K562 (cell line): Measurements from ENCODE around the gene LIF. TPM values are rescaled to one million over a fixed set of nuclear protein-coding genes. Genes with fewer than 3 reads are reported as not detected.

ENCODE experiments used
- ARNT ChIP-seq, 2 experiments: fragments of 450-650 bp; IDR thresholded peaks; 2 replicates each; pipeline ENCODE4 v1.6.1; 2016; ENCODE audit warnings: mild to moderate bottlenecking in 1 of 2
- SMC3 ChIP-seq: conservative IDR thresholded peaks from 2 replicates; pipeline ENCODE4 v1.6.1; 2011; ENCODE audit warnings: low read depth, low read length, improper control_type of control experiment; ENCODE audit not compliant: insufficient read depth
- ZBTB7A ChIP-seq: IDR thresholded peaks from 2 replicates; pipeline ENCODE4 v1.6.1; 2011; ENCODE audit warnings: low read depth, mild to moderate bottlenecking, low read length, moderate library complexity, borderline replicate concordance; ENCODE audit not compliant: control insufficient read depth
- ZNF699 ChIP-seq: fragments of 250-450 bp; sonication (Bioruptor Pico); IDR thresholded peaks from 2 replicates; pipeline ENCODE4 v1.8.0; 2021; ENCODE audit warnings: mild to moderate bottlenecking, moderate library complexity; ENCODE audit not compliant: insufficient replicate concordance
- polyA plus RNA-seq, 8 experiments: library from polyadenylated mRNA; depleted of rRNA in 4 of 8; stranded (reverse) in 5 of 8; unstranded in 3 of 8; fragments of >200 nt; fragmentation: Nextera tagmentation in 2 of 8; fragmentation: Illumina TruSeq in 1 of 8; extraction: Ambion mirVana in 2 of 8; extraction: Trizol in 1 of 8; gene quantifications; 2 replicates each; pipeline versions ENCODE4 v1.2.1 to v1.2.3, GENCODE V29; 2011 to 2014; ENCODE audit warnings: inconsistent platforms in 1 of 8, missing spikeins in 1 of 8
- total RNA-seq, 7 experiments: library from RNA; depleted of rRNA in 6 of 7; stranded (reverse); fragments of >200 nt in 6 of 7; fragmentation: Illumina TruSeq in 2 of 7; extraction: Trizol in 2 of 7; gene quantifications; 2 replicates each; pipeline versions ENCODE4 v1.2.1 to v1.2.3, GENCODE V29; 2011 to 2021; ENCODE audit warnings: low replicate concordance in 1 of 7
- TF ChIP-seq, protein P1 (sequence below), 3 experiments: IDR thresholded peaks in 2 of 3; conservative IDR thresholded peaks in 1 of 3; 2 replicates each; pipeline ENCODE4 v1.5.1; 2011 to 2012; ENCODE audit warnings: low read length in 3 of 3, mild to moderate bottlenecking in 3 of 3, control low read depth in 2 of 3, improper control_type of control experiment in 1 of 3, inconsistent platforms in 1 of 3, low read depth in 1 of 3, mixed read lengths in 1 of 3, moderate library complexity in 1 of 3; ENCODE audit not compliant: insufficient read depth in 2 of 3
- TF ChIP-seq, protein P2 (sequence below): sonication (generic); formaldehyde crosslinking; IDR thresholded peaks from 2 replicates; pipeline ENCODE4 v1.8.1; 2023; ENCODE audit warnings: mild to moderate bottlenecking, missing genetic modification reagents
- TF ChIP-seq, protein P3 (sequence below): IDR thresholded peaks from 2 replicates; pipeline ENCODE4 v1.6.1; 2011; ENCODE audit warnings: borderline replicate concordance, low read depth, mild to moderate bottlenecking, moderate library complexity, low read length; ENCODE audit not compliant: insufficient read depth, poor library complexity, severe bottlenecking
- TF ChIP-seq, protein P4 (sequence below), 2 experiments: IDR thresholded peaks; 2 replicates each; pipeline ENCODE4 v1.6.1; 2011; ENCODE audit warnings: borderline replicate concordance in 1 of 2, control low read depth in 1 of 2, low read depth in 1 of 2, low read length in 1 of 2, mild to moderate bottlenecking in 1 of 2, mixed read lengths in 1 of 2, moderate library complexity in 1 of 2; ENCODE audit not compliant: insufficient read depth in 1 of 2, insufficient read length in 1 of 2, poor library complexity in 1 of 2, severe bottlenecking in 1 of 2; ENCODE audit errors: extremely low read depth in 1 of 2
- TF ChIP-seq, protein P5 (sequence below): fragments of 450-650 bp; IDR thresholded peaks from 2 replicates; pipeline ENCODE4 v1.6.1; 2017; ENCODE audit warnings: antibody characterized with exemption, mild to moderate bottlenecking
- TF ChIP-seq, protein P6 (sequence below): fragments of 450-650 bp; IDR thresholded peaks from 2 replicates; pipeline ENCODE4 v1.6.1; 2016; ENCODE audit warnings: low read depth, mild to moderate bottlenecking, moderate library complexity
- TF ChIP-seq, protein P7 (sequence below): sonication (generic); formaldehyde crosslinking; IDR thresholded peaks from 2 replicates; pipeline ENCODE4 v1.9.0; 2022; ENCODE audit warnings: mild to moderate bottlenecking, missing genetic modification reagents

LIF gene
- total and polyA plus RNA-seq, 9 of the 15 experiments (the other 6 are each of a cell fraction or from before 2014, with no cell fraction given), result 0.05 to 0.39 (median 0.18) TPM; not detected in 3

DNA sequence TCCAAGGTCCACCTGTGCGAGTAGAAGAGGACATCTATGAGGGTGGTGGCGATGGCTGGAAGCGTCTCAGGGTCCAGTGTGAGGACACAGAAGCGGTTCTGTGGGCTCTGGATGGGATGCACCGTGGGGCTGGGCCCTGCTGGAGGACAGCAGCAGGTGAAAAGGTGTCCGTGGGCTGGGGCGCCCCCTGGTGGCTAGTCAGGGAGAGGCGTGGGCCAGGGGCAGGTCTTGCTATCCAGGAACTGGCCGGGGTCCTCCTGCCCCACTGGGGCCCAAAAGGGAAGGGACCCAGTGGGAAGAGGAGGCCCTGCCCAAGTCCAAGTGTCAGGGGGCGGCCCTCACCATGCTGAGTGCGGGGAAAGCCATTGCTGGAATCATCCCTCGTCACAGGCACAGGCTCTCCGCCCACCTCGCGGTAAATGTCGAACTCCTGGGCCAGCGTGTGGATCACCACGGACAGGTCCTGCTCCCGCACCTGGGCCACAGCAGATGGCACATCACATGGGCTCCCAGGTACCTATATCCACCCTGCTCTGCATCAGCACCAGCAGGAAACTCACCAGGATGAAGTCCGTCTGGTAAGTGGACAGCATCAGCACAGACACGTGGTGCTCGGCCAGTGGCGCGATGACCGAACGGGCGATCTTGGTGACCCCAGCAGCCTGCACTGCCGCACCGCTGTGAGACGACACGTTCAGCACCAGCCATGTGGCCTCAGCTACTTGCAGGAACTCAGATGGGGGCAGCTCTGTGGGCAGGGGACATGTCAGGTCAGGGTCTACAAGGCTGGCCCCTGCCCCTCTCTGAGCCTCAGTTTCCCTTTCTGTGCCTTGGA, 40.5 kb upstream of the LIF start (continued):
- TF ChIP-seq ARNT (IDR thresholded peaks at IDR 0.05) (no peak), SMC3 (peak; percentile 66), ZBTB7A (peak; percentile 66; the same call in 1 of the 2 replicates), ZNF699 (CRISPR knock-in tag) (no peak)
- TF ChIP-seq, protein P1, sequence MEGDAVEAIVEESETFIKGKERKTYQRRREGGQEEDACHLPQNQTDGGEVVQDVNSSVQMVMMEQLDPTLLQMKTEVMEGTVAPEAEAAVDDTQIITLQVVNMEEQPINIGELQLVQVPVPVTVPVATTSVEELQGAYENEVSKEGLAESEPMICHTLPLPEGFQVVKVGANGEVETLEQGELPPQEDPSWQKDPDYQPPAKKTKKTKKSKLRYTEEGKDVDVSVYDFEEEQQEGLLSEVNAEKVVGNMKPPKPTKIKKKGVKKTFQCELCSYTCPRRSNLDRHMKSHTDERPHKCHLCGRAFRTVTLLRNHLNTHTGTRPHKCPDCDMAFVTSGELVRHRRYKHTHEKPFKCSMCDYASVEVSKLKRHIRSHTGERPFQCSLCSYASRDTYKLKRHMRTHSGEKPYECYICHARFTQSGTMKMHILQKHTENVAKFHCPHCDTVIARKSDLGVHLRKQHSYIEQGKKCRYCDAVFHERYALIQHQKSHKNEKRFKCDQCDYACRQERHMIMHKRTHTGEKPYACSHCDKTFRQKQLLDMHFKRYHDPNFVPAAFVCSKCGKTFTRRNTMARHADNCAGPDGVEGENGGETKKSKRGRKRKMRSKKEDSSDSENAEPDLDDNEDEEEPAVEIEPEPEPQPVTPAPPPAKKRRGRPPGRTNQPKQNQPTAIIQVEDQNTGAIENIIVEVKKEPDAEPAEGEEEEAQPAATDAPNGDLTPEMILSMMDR (IDR thresholded peaks at IDR 0.05 in 2 of 3, conservative IDR thresholded peaks at IDR 0.05 in 1 of 3; ENCODE audit: insufficient read depth in 2 of 3, low read depth in 1 of 3, low read length in 3 of 3), result peak; percentile 83 to 92 (median 88)
- TF ChIP-seq, protein P2, sequence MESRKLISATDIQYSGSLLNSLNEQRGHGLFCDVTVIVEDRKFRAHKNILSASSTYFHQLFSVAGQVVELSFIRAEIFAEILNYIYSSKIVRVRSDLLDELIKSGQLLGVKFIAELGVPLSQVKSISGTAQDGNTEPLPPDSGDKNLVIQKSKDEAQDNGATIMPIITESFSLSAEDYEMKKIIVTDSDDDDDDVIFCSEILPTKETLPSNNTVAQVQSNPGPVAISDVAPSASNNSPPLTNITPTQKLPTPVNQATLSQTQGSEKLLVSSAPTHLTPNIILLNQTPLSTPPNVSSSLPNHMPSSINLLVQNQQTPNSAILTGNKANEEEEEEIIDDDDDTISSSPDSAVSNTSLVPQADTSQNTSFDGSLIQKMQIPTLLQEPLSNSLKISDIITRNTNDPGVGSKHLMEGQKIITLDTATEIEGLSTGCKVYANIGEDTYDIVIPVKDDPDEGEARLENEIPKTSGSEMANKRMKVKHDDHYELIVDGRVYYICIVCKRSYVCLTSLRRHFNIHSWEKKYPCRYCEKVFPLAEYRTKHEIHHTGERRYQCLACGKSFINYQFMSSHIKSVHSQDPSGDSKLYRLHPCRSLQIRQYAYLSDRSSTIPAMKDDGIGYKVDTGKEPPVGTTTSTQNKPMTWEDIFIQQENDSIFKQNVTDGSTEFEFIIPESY (CRISPR knock-in tag), result peak; percentile 93
- TF ChIP-seq, protein P3, sequence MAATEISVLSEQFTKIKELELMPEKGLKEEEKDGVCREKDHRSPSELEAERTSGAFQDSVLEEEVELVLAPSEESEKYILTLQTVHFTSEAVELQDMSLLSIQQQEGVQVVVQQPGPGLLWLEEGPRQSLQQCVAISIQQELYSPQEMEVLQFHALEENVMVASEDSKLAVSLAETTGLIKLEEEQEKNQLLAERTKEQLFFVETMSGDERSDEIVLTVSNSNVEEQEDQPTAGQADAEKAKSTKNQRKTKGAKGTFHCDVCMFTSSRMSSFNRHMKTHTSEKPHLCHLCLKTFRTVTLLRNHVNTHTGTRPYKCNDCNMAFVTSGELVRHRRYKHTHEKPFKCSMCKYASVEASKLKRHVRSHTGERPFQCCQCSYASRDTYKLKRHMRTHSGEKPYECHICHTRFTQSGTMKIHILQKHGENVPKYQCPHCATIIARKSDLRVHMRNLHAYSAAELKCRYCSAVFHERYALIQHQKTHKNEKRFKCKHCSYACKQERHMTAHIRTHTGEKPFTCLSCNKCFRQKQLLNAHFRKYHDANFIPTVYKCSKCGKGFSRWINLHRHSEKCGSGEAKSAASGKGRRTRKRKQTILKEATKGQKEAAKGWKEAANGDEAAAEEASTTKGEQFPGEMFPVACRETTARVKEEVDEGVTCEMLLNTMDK, result peak; percentile 53
- TF ChIP-seq, protein P4, sequence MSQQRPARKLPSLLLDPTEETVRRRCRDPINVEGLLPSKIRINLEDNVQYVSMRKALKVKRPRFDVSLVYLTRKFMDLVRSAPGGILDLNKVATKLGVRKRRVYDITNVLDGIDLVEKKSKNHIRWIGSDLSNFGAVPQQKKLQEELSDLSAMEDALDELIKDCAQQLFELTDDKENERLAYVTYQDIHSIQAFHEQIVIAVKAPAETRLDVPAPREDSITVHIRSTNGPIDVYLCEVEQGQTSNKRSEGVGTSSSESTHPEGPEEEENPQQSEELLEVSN (IDR thresholded peaks at IDR 0.05; ENCODE audit: borderline replicate concordance in 1 of 2, extremely low read depth in 1 of 2, insufficient read depth in 1 of 2, insufficient read length in 1 of 2, low read depth in 1 of 2, low read length in 1 of 2, poor library complexity in 1 of 2, severe bottlenecking in 1 of 2), result peak; percentile 57 to 73
- TF ChIP-seq, protein P5, sequence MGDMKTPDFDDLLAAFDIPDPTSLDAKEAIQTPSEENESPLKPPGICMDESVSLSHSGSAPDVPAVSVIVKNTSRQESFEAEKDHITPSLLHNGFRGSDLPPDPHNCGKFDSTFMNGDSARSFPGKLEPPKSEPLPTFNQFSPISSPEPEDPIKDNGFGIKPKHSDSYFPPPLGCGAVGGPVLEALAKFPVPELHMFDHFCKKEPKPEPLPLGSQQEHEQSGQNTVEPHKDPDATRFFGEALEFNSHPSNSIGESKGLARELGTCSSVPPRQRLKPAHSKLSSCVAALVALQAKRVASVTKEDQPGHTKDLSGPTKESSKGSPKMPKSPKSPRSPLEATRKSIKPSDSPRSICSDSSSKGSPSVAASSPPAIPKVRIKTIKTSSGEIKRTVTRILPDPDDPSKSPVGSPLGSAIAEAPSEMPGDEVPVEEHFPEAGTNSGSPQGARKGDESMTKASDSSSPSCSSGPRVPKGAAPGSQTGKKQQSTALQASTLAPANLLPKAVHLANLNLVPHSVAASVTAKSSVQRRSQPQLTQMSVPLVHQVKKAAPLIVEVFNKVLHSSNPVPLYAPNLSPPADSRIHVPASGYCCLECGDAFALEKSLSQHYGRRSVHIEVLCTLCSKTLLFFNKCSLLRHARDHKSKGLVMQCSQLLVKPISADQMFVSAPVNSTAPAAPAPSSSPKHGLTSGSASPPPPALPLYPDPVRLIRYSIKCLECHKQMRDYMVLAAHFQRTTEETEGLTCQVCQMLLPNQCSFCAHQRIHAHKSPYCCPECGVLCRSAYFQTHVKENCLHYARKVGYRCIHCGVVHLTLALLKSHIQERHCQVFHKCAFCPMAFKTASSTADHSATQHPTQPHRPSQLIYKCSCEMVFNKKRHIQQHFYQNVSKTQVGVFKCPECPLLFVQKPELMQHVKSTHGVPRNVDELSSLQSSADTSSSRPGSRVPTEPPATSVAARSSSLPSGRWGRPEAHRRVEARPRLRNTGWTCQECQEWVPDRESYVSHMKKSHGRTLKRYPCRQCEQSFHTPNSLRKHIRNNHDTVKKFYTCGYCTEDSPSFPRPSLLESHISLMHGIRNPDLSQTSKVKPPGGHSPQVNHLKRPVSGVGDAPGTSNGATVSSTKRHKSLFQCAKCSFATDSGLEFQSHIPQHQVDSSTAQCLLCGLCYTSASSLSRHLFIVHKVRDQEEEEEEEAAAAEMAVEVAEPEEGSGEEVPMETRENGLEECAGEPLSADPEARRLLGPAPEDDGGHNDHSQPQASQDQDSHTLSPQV, result peak; percentile 22; the same call in 1 of the 2 replicates
- TF ChIP-seq, protein P6, sequence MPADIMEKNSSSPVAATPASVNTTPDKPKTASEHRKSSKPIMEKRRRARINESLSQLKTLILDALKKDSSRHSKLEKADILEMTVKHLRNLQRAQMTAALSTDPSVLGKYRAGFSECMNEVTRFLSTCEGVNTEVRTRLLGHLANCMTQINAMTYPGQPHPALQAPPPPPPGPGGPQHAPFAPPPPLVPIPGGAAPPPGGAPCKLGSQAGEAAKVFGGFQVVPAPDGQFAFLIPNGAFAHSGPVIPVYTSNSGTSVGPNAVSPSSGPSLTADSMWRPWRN, result no peak
- TF ChIP-seq, protein P7, sequence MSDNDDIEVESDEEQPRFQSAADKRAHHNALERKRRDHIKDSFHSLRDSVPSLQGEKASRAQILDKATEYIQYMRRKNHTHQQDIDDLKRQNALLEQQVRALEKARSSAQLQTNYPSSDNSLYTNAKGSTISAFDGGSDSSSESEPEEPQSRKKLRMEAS (CRISPR knock-in tag), result peak; percentile 77
